Muscle layer of duodenum (tissue), 2 donors: ENCODE measurements around the gene C5orf15.
"Not testable (repeated sequence)": the region's sequence is repeated elsewhere in the genome, so short reads cannot be mapped to it uniquely, and the experiment has no call there.

ENCODE experiments used
- H3K27ac ChIP-seq: one replicate; pipeline ENCODE4 v1.7.0; 2013; ENCODE audit warnings: mild to moderate bottlenecking, low read length
- H3K27me3 ChIP-seq: one replicate; pipeline ENCODE4 v1.7.0; 2013; ENCODE audit warnings: low read depth, mild to moderate bottlenecking, control low read depth, low read length
- H3K36me3 ChIP-seq, 2 donors: one replicate each; pipeline ENCODE4 v1.7.0; 2013; ENCODE audit warnings: low read length in 2 of 2, control low read depth in 1 of 2, mild to moderate bottlenecking in 1 of 2; ENCODE audit not compliant: insufficient read depth in 2 of 2, control insufficient read depth in 1 of 2
- H3K4me1 ChIP-seq, 2 donors: one replicate each; pipeline ENCODE4 v1.7.0; 2013; ENCODE audit warnings: low read length in 2 of 2, mild to moderate bottlenecking in 2 of 2, control low read depth in 1 of 2, moderate library complexity in 1 of 2; ENCODE audit not compliant: insufficient read depth in 2 of 2, control insufficient read depth in 1 of 2
- H3K4me3 ChIP-seq, 2 donors: one replicate each; pipeline ENCODE4 v1.7.0; 2013; ENCODE audit warnings: low read length in 2 of 2, low read depth in 1 of 2, mild to moderate bottlenecking in 1 of 2
- H3K9me3 ChIP-seq, 2 donors: one replicate each; pipeline ENCODE4 v1.7.0; 2013; ENCODE audit warnings: low read length in 2 of 2, control low read depth in 1 of 2, mild to moderate bottlenecking in 1 of 2; ENCODE audit not compliant: control insufficient read depth in 1 of 2
- donor health status: healthy.

The C5orf15 gene

DNA sequence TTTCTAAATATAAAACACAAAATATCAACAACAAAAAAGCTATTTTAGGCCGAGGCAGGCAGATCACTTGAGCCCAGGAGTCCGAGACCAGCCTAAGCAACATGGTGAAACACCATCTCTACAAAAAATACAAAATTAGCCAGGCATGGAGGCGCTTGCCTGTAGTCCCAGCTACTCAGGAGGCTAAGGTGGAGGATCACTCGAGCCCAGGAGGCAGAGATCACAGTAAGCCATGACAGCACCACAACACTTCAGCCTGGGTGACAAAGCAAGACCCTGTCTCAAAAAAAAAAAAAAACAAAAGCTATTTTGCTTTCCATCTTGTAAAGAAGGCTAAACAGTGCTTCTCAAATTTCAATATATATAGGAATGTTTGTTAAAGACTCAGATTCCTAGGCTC, 11.3 kb downstream of the C5orf15 start:
- Histone ChIP-seq H3K27me3 (no peaks in the 10 kb centered on the region), H3K4me3 (no peak overlapping the region), H3K4me1 (peaks cover 0 to 8% of the 10 kb centered on the region in 2 donors), H3K9me3 (no peaks in the 10 kb centered on the region), H3K36me3 (peaks cover 7 to 22% of the 10 kb centered on the region in 2 donors), H3K27ac (no peak overlapping the region)

DNA sequence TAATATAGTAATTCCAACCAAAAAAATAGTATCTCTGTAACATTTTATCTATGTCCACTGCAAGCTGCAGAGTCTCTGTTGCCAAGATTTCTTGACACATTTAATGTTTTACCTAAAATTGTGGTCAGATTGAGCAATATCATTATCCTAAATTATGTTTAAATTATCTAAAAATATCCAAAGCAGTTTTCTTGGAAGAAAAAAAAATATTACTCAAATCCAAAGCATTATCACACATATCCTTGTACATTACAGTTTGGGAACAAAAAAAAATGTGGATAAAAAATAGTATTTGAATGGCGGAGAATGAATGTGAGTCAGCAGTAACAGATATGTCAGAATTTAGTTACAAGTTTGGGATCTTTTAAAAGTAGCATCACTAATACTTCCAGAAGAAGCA, 12.2 kb downstream of the C5orf15 start:
- H3K4me3 ChIP-seq, H3K9me3 ChIP-seq, H3K4me1 ChIP-seq, H3K27me3 ChIP-seq, H3K27ac ChIP-seq: not testable (repeated sequence)
- peaks cover 7 to 22% of the 10 kb centered on the region in 2 donors for H3K36me3 ChIP-seq

DNA sequence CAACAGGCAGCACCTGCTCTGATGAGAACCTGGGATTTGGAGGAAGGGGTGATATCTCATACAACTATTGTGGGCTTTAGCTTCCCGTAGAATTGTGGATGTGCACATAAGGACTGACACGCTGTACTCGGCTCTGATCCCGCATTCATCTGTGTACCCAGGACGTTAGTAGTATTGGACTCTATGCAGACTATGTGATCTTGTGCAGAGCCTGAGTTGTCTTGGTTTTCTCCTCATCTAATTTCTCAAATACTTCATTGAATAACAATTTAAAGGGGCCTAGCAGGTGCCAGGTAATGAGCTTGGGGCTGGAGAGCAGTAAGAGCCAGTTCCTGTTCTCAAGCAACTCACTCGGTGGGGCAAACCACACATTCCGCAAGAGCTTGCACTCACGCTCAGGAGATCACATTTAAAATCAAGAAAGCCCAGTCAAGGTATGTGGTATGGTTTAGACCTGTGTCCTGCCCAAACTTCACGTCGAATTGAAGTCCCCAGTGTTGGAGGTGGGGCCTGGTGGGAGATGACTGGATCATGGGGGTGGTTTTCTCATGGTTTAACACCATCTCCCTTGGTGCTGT, 14.8 kb downstream of the C5orf15 start:
- H3K27me3 ChIP-seq: no peaks in the 10 kb centered on the region
- peaks cover 7 to 22% of the 10 kb centered on the region in 2 donors for H3K36me3 ChIP-seq
- H3K4me3 ChIP-seq: no peak overlapping the region
- peaks cover 0 to 8% of the 10 kb centered on the region in 2 donors for H3K4me1 ChIP-seq
- H3K27ac ChIP-seq: no peak overlapping the region
- no peaks in the 10 kb centered on the region for H3K9me3 ChIP-seq

DNA sequence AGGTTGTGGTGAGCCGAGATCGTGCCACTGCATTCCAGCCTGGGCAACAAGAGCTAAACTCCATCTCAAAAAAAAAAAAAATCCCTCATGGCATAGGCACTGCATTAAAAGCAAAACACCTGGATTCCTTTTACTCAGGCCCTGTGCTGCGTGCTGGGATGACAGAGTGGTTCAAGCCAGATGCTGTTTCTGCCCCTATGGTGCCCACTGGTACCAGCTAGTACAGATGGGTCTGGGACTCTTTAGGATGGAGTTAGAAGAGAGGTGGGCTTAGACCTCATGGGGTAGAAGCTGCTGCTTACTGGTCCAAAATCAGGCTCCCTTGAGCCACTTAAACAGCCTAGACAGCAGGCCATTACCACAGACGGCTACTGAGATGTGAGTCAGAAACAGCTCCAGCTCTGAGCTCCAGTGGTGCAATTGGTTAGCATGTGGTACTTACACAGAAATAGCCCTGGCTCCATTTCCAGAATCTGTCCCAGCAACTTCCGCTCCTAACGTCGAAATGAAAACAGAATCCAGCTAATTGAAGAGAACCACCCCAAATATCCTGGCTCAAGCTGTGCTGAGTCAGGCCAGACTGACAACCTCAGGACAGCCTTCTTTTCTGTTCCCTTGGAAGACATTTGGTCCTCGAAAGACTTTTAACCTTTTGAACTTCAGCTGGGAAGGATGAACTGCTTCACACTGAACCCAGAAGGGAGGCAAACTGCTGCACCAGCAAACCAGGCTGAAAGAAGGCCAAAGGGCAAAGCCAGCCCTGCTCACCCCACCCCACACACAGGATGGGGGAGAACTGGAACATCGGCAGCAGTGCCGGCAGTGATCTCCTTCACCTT, 15.5 kb downstream of the C5orf15 start:
- Histone ChIP-seq H3K27me3 (no peaks in the 10 kb centered on the region), H3K36me3 (peaks cover 7 to 18% of the 10 kb centered on the region in 2 donors), H3K4me3 (no peak overlapping the region), H3K4me1 (peaks cover 0 to 8% of the 10 kb centered on the region in 2 donors), H3K27ac (no peak overlapping the region), H3K9me3 (no peaks in the 10 kb centered on the region)

DNA sequence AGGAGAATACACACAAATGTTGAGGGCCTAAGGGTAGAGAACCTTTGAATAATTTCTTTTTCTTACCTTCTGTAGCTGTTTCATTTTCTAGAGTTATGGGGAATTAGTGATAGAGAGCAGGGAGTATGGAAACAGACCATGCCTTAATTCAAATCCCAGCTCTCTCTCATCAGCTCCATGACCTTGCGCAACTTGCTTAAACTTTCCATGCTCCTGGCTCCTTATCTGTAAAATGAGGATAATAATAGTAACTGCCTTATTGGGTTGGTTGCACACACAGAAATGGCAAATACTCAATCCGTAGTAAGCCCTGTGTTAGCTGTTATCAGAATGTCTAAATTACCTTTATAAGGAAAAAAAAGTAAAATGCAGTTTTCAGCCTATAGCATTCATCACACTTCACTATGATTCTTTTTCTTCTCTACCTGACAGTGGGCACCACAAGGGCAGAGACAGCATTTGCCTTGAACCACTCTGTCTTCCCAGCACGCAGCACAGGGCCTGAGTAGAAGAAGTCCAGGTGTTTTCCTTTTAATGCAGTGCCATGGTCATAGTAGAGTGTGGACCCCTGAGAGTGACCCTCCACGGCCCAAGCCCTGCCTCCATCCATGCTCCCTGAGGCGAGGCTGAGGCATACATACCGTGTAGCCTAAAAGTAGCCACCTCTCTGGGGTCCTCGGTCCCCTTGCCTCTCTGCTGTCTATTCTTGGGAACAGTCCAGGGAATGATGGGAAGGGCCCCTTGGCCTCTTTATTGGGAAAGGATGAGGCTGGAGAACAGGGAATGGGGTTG, 17.4 kb downstream of the C5orf15 start:
- H3K4me3 ChIP-seq: no peak overlapping the region
- peaks cover 6 to 7% of the 10 kb centered on the region in 2 donors for H3K36me3 ChIP-seq
- H3K9me3 ChIP-seq: no peaks in the 10 kb centered on the region
- peaks cover 0 to 8% of the 10 kb centered on the region in 2 donors for H3K4me1 ChIP-seq
- no peaks in the 10 kb centered on the region for H3K27me3 ChIP-seq
- H3K27ac ChIP-seq: no peak overlapping the region

DNA sequence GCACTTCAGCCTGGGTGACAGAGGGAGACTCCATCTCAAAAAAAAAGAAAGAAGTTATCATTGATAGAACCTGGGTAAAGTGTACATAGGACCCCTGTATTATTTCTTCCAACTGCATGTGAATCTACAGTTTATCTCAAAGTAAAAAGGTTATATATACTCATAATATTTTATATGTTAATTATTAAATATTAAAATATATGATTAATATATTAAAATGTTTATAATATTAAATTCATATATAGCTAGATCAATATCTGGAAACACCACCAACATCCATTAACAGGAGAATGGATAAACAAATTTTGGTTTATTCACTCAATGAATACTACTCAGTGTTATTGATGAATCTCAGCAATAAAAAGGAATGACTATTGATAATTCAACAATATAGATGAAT, 19.7 kb downstream of the C5orf15 start:
- H3K27me3 ChIP-seq: no peaks in the 10 kb centered on the region
- H3K27ac ChIP-seq: no peak overlapping the region
- H3K36me3 ChIP-seq: no peaks in the 10 kb centered on the region
- no peaks in the 10 kb centered on the region for H3K9me3 ChIP-seq
- peaks cover 0 to 6% of the 10 kb centered on the region in 2 donors for H3K4me1 ChIP-seq
- no peak overlapping the region for H3K4me3 ChIP-seq

DNA sequence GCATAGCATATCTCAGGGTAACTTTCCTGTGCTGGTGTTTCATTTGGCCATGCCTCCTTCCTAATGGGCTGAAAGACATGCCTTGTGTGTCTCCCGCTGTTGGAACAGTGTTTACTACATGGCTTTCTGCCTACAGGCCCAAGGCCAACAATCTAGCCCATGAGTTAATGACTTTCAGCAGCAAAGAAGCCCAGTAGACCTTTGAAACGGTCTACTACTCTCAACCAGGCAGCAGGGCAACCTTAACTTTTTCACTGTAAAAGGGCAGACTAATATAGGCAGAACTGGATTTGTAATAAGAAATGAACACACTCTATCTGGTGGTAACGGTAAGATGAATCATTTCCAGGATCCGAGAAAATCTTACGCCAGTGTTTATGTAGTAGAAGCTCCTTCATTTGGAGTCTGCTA, 21.0 kb downstream of the C5orf15 start:
- H3K9me3 ChIP-seq: no peaks in the 10 kb centered on the region
- H3K4me1 ChIP-seq: peaks cover 0 to under 1% of the 10 kb centered on the region in 2 donors
- H3K36me3 ChIP-seq: no peaks in the 10 kb centered on the region
- no peak overlapping the region for H3K27ac ChIP-seq
- no peak overlapping the region for H3K4me3 ChIP-seq
- H3K27me3 ChIP-seq: no peaks in the 10 kb centered on the region

DNA sequence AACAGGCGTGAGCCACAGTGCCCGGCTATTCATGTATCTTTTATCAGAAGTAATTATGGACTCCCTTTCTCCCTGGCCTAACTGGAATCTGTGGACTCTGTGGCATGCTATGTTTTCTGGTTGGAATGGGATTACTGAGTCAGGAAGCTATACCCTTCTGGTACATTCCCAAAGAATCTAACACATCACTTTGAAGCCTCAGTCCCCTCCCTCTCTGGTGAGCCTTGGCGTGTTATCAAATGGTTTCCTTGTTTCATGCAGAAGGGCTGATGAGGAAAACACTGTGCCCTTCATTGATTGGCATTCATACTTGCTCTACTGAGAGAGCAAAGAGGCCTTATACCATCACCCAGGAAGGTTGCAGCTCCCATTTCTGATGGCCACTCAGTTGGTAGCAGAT, 22.9 kb downstream of the C5orf15 start:
- H3K4me3 ChIP-seq: no peak overlapping the region
- no peaks in the 10 kb centered on the region for H3K36me3 ChIP-seq
- H3K9me3 ChIP-seq: no peaks in the 10 kb centered on the region
- H3K27ac ChIP-seq: no peak overlapping the region
- no peaks in the 10 kb centered on the region for H3K27me3 ChIP-seq
- no peaks in the 10 kb centered on the region for H3K4me1 ChIP-seq

DNA sequence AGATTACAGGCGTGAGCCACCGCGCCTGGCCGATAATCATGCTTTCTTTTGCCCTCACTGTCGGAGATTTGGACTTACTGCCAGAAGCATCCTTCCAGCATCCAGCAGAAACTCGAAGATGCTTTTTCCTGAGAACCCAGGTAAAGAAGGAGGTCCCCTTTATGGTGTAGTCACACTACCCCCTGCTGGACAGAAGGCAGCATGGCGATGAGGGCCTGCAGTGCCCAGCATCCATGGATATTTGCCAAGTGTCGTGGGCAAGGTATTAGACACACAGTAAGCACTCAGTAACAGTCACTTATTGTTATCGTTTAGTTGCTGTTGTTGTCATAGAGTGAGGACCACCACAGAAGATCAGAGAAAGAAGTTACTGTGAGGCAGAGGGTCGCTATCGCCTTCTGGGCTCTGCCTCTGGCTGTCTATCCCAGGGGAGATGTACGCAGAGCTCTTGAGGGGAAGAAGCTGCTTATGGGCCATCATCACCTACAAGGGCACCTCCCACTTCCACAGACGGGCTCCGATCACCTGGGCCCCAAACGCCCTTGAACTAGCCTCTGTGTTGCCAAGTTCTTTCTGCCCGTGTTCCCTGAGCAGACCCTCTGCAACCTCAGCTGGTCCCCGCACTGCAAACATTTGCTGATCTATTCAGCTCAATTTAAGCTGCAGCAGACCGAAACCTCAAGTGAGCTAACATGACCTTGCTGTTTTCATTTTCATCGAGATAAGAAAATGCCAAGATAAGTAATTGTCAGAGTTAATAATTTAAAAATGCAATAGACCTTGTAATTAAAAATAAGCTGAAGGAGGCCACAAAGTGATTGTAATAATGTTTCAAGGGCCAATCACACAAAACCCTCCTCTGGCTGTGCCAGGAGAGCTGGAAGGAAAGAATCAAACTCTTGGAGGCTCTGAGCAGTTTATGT, 23.9 kb downstream of the C5orf15 start:
- Histone ChIP-seq H3K27ac (no peak overlapping the region), H3K27me3 (no peaks in the 10 kb centered on the region), H3K4me1 (no peaks in the 10 kb centered on the region), H3K4me3 (no peak overlapping the region), H3K36me3 (no peaks in the 10 kb centered on the region), H3K9me3 (no peaks in the 10 kb centered on the region)

DNA sequence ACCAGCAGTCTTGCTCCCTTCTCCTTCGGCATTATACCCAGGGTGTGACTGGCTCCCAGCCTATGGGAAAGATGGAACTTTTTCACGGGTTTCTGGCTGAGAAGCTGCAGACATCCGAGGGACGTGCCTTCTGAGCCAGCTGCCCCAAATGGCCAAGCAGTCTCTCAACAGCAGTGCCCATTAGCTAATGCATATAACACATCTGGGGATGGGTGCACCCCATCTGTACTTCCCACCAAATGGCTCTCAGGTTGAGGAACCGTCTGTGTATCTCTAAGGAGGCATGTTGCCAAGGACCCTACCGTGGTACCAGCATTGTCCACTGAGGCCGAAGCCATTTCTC, 25.0 kb downstream of the C5orf15 start:
- Histone ChIP-seq H3K4me1 (no peaks in the 10 kb centered on the region), H3K36me3 (no peaks in the 10 kb centered on the region), H3K27me3 (no peaks in the 10 kb centered on the region), H3K27ac (no peak overlapping the region), H3K9me3 (no peaks in the 10 kb centered on the region), H3K4me3 (no peak overlapping the region)
